A673 (cell line): ENCODE measurements around the gene CCN2.

Source experiments
- EZH2 ChIP-seq: fragments of 200-600 bp; sonication (generic); IDR thresholded peaks from 2 replicates; pipeline ENCODE4 v1.6.1; 2017; ENCODE audit warnings: borderline replicate concordance, low read depth, mild to moderate bottlenecking, mixed read lengths, antibody characterized with exemption, low read length; ENCODE audit not compliant: poor library complexity, severe bottlenecking
- TF ChIP-seq, protein P1 (sequence below): fragments of 300-800, 200-600 bp; sonication (generic); conservative IDR thresholded peaks from 2 replicates; pipeline ENCODE4 v1.5.1; 2017; ENCODE audit warnings: low read depth, mild to moderate bottlenecking, antibody characterized with exemption, low read length, moderate library complexity, mixed read lengths

DNA sequence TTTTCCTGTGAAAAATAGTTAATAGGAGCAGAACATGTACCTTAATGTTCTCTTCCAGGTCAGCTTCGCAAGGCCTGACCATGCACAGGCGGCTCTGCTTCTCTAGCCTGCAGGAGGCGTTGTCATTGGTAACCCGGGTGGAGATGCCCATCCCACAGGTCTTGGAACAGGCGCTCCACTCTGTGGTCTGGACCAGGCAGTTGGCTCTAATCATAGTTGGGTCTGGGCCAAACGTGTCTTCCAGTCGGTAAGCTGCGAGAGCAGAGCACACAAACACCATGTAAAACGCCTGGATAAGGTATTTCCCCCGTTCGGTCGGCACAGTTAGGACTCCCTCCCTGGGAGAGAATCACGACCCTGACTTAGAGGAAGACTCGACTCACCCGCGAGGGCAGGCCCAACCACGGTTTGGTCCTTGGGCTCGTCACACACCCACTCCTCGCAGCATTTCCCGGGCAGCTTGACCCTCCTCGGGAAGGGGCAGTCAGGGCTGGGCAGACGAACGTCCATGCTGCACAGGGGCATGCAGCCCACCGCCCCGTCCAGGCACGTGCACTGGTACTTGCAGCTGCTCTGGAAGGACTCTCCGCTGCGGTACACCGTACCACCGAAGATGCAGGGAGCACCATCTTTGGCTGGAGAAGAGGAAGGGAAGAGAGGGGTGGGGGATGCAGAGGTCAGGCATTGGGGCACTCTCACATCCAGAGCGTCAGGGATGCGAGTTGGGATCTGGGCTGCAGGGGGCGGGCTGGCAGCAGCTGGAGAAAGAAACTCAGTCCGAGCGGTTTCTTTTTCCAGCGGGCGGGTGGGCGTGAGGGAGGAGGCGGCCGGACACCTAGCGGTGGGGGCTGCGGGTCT lies 1.0 kb downstream of the CCN2 start:
- no peak for TF ChIP-seq EZH2
- TF ChIP-seq, protein P1, sequence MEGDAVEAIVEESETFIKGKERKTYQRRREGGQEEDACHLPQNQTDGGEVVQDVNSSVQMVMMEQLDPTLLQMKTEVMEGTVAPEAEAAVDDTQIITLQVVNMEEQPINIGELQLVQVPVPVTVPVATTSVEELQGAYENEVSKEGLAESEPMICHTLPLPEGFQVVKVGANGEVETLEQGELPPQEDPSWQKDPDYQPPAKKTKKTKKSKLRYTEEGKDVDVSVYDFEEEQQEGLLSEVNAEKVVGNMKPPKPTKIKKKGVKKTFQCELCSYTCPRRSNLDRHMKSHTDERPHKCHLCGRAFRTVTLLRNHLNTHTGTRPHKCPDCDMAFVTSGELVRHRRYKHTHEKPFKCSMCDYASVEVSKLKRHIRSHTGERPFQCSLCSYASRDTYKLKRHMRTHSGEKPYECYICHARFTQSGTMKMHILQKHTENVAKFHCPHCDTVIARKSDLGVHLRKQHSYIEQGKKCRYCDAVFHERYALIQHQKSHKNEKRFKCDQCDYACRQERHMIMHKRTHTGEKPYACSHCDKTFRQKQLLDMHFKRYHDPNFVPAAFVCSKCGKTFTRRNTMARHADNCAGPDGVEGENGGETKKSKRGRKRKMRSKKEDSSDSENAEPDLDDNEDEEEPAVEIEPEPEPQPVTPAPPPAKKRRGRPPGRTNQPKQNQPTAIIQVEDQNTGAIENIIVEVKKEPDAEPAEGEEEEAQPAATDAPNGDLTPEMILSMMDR: peak; percentile 71
